ENCODE measurements around the gene DCHS1.

- no peak for TF ChIP-seq POLR2A (IDR thresholded peaks at IDR 0.05; ENCODE audit: low read depth, low read length)
- TF ChIP-seq POLR2AphosphoS5 (IDR thresholded peaks at IDR 0.05; ENCODE audit: low read depth, low read length) = no peak
- TF ChIP-seq TAF1 (IDR thresholded peaks at IDR 0.05; ENCODE audit: borderline replicate concordance, low read depth, low read length) = no peak
These were observed 7.8 kb downstream of the DCHS1 start for GRCh38 chr11:6647836-6648235.
